ENCODE data around the gene MGAT3. TPM values are rescaled to one million over a fixed set of nuclear protein-coding genes. Genes with fewer than 3 reads are reported as not detected.

Gene MGAT3
- total and polyA plus RNA-seq, 2 donors (not counting 3 experiments of a cell fraction or from before 2014, with no cell fraction given): not detected

DNA sequence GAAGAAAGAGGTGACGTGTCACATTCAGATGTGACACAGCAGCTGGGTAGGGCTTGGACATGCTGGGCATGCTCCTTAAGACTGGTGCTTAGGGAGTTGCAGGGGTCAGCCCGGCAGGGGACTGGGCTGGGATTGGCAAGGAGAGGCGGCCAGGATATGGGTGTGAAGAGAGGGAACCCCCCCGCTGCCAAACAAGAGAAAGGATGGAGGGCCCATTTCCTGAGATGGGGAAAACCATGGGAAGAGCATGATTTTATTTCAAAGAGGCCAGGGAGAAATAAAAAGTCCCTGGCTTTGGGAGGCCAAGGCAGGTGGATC is 68.8 kb downstream of the MGAT3 start:
- no peak overlapping the region for H3K27ac ChIP-seq (ENCODE audit: insufficient read depth, low read depth, low read length)
- H3K9me1 ChIP-seq (replicated peaks; ENCODE audit: control insufficient read depth, extremely low read depth, insufficient read depth, low read length): no peaks in the 10 kb centered on the region
- H3K9ac ChIP-seq (replicated peaks; ENCODE audit: extremely low read depth, insufficient read depth, low read length): no peak overlapping the region
- H3K4me1 ChIP-seq (ENCODE audit: control insufficient read depth, extremely low read depth, insufficient read depth, low read length): peaks cover 19% of the 10 kb centered on the region
- POLR2A ChIA-PET: interaction anchor here (0.7 to 1.6 kb wide), 2 partner anchors 32 to 126 kb away, joined by 3 to 6 read pairs; partner anchors contain the start of gene TAB1
- dilution Hi-C loops (cut with MboI; ENCODE audit: extremely low pct_ligation_motif_present, low sequenced_read_pairs): no loop called here
- CTCF ChIA-PET: interaction anchor here (1.4 to 2.5 kb wide), 3 partner anchors 11 to 499 kb away, joined by 4 to 17 read pairs (median 12); no protein-coding TSS in a partner anchor
- TF ChIP-seq, protein P1, sequence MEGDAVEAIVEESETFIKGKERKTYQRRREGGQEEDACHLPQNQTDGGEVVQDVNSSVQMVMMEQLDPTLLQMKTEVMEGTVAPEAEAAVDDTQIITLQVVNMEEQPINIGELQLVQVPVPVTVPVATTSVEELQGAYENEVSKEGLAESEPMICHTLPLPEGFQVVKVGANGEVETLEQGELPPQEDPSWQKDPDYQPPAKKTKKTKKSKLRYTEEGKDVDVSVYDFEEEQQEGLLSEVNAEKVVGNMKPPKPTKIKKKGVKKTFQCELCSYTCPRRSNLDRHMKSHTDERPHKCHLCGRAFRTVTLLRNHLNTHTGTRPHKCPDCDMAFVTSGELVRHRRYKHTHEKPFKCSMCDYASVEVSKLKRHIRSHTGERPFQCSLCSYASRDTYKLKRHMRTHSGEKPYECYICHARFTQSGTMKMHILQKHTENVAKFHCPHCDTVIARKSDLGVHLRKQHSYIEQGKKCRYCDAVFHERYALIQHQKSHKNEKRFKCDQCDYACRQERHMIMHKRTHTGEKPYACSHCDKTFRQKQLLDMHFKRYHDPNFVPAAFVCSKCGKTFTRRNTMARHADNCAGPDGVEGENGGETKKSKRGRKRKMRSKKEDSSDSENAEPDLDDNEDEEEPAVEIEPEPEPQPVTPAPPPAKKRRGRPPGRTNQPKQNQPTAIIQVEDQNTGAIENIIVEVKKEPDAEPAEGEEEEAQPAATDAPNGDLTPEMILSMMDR (IDR thresholded peaks at IDR 0.05; ENCODE audit: extremely low read depth in 1 of 2, insufficient read depth in 1 of 2, low read depth in 1 of 2, low read length in 2 of 2): no peak
- TF ChIP-seq JUN (IDR thresholded peaks at IDR 0.05; ENCODE audit: borderline replicate concordance, insufficient read depth, insufficient read length, low read depth) (no peak), MAX (IDR thresholded peaks at IDR 0.05; ENCODE audit: insufficient read depth, insufficient read length) (no peak), POLR2A (IDR thresholded peaks at IDR 0.05; ENCODE audit: low read depth, low read length) (no peak), GATA2 (IDR thresholded peaks at IDR 0.05; ENCODE audit: insufficient read depth, insufficient read length, low read depth, low read length) (no peak), EZH2 (IDR thresholded peaks at IDR 0.05; ENCODE audit: borderline replicate concordance, low read depth, low read length, severe bottlenecking) (no peak), POLR2AphosphoS5 (IDR thresholded peaks at IDR 0.05; ENCODE audit: insufficient read depth, low read depth, low read length) (no peak), FOS (IDR thresholded peaks at IDR 0.05; ENCODE audit: borderline replicate concordance, insufficient read depth, low read length) (no peak), MYC (IDR thresholded peaks at IDR 0.05; ENCODE audit: low read depth, low read length) (no peak)
- peaks cover 57% of the 10 kb centered on the region for H3K79me2 ChIP-seq (ENCODE audit: control insufficient read depth, insufficient read depth, low read length)
- intact Hi-C loops (cut with micrococcal nuclease): loop anchor here (10.0 kb wide), 2 partner anchors 271 to 351 kb away; no protein-coding TSS in a partner anchor
- FAIRE-seq (no peak), DNase-seq (ENCODE audit: low read depth, low spot score) (no peak)
- no peak overlapping the region for H2AFZ ChIP-seq (ENCODE audit: low read depth, low read length)
- H3K4me2 ChIP-seq (ENCODE audit: insufficient read depth, low read length): no peak overlapping the region
- BruUV-seq (replicated peaks): no TSS peak
- H3K27me3 ChIP-seq (ENCODE audit: control insufficient read depth in 2 of 2, insufficient read depth in 2 of 2, low read length in 2 of 2): no peaks in the 10 kb centered on the region
- H3K36me3 ChIP-seq (ENCODE audit: control insufficient read depth in 2 of 2, extremely low read depth in 1 of 2, insufficient read depth in 2 of 2, low read length in 2 of 2): peaks cover 5 to 24% of the 10 kb centered on the region in 2 experiments
- no peaks in the 10 kb centered on the region for H3K9me3 ChIP-seq (replicated peaks; ENCODE audit: control insufficient read depth, insufficient read depth, low read length)
- no peaks in the 10 kb centered on the region for H4K20me1 ChIP-seq (replicated peaks; ENCODE audit: control insufficient read depth, extremely low read depth, insufficient read depth, low read length)
- no peak overlapping the region for H3K4me3 ChIP-seq (replicated peaks in 1 of 3; ENCODE audit: insufficient read depth in 1 of 3, low read depth in 1 of 3, low read length in 3 of 3)

All from endothelial cell of umbilical vein (primary cell).